Nephron (organoid): ENCODE data around the gene METTL4.

Experiments
- H3K27ac Mint-ChIP-seq, 3 experiments: 2 replicates each; pipeline ENCODE4 v1.8.0; 2020; ENCODE audit warnings: mixed read lengths in 3 of 3, mild to moderate bottlenecking in 2 of 3, moderate library complexity in 1 of 3
- H3K27me3 Mint-ChIP-seq: 2 replicates; pipeline ENCODE4 v1.8.0; 2021; ENCODE audit warnings: low read depth, mild to moderate bottlenecking, moderate library complexity, mixed read lengths
- H3K36me3 Mint-ChIP-seq: 2 replicates; pipeline ENCODE4 v1.8.0; 2020; ENCODE audit warnings: low read depth, mixed read lengths
- H3K4me1 Mint-ChIP-seq: 2 replicates; pipeline ENCODE4 v1.8.0; 2020; ENCODE audit warnings: mixed read lengths
- H3K4me3 Mint-ChIP-seq, 3 experiments: 2 replicates each; pipeline ENCODE4 v1.8.0; 2020; ENCODE audit warnings: mild to moderate bottlenecking in 3 of 3, mixed read lengths in 3 of 3, moderate library complexity in 2 of 3
- H3K9me3 Mint-ChIP-seq: 2 replicates; pipeline ENCODE4 v1.8.0; 2020; ENCODE audit warnings: mixed read lengths
- TF ChIP-seq, protein P1 (sequence below), 3 experiments: fragments of 200-600 bp; sonication (generic); IDR thresholded peaks; one replicate each; pipeline ENCODE4 v1.5.0; 2021; ENCODE audit warnings: antibody characterized with exemption in 3 of 3; ENCODE audit not compliant: unreplicated experiment in 3 of 3

The METTL4 gene

GRCh38 chr18:2609604-2610003, 38.3 kb upstream of the METTL4 start:
- H3K27ac Mint-ChIP-seq, result no peak overlapping the region
- no peaks in the 10 kb centered on the region for H3K27me3 Mint-ChIP-seq
- peaks cover 39% of the 10 kb centered on the region for H3K36me3 Mint-ChIP-seq
- H3K9me3 Mint-ChIP-seq, result no peaks in the 10 kb centered on the region
- H3K4me3 Mint-ChIP-seq, result no peak overlapping the region
- TF ChIP-seq, protein P1, sequence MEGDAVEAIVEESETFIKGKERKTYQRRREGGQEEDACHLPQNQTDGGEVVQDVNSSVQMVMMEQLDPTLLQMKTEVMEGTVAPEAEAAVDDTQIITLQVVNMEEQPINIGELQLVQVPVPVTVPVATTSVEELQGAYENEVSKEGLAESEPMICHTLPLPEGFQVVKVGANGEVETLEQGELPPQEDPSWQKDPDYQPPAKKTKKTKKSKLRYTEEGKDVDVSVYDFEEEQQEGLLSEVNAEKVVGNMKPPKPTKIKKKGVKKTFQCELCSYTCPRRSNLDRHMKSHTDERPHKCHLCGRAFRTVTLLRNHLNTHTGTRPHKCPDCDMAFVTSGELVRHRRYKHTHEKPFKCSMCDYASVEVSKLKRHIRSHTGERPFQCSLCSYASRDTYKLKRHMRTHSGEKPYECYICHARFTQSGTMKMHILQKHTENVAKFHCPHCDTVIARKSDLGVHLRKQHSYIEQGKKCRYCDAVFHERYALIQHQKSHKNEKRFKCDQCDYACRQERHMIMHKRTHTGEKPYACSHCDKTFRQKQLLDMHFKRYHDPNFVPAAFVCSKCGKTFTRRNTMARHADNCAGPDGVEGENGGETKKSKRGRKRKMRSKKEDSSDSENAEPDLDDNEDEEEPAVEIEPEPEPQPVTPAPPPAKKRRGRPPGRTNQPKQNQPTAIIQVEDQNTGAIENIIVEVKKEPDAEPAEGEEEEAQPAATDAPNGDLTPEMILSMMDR (IDR thresholded peaks at IDR 0.05; ENCODE audit: unreplicated experiment in 3 of 3), result no peak
- H3K4me1 Mint-ChIP-seq, result no peaks in the 10 kb centered on the region

DNA sequence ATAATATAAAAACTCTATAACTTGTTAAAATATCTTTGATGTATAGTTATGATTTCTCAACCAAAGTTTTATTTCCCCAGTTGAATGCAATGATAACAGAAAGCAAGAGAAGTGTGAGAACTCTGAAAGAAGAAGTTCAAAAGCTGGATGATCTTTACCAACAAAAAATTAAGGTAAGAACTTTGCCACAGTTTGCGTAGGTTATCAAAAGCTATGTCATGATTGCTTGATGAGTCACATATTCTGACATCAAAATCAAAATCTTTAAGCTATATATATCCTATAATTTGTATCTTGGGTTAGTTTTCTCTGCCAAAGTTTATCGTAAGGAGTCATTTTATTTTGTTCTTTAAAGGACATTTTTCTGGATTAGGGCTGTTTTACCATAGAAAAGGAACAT, 35.0 kb upstream of the METTL4 start:
- H3K36me3 Mint-ChIP-seq, result peaks cover 22% of the 10 kb centered on the region
- H3K27me3 Mint-ChIP-seq, result no peaks in the 10 kb centered on the region
- no peaks in the 10 kb centered on the region for H3K9me3 Mint-ChIP-seq
- no peak overlapping the region for H3K4me3 Mint-ChIP-seq
- no peak overlapping the region for H3K27ac Mint-ChIP-seq
- TF ChIP-seq, protein P1 (IDR thresholded peaks at IDR 0.05; ENCODE audit: unreplicated experiment in 3 of 3), result no peak
- no peaks in the 10 kb centered on the region for H3K4me1 Mint-ChIP-seq

DNA sequence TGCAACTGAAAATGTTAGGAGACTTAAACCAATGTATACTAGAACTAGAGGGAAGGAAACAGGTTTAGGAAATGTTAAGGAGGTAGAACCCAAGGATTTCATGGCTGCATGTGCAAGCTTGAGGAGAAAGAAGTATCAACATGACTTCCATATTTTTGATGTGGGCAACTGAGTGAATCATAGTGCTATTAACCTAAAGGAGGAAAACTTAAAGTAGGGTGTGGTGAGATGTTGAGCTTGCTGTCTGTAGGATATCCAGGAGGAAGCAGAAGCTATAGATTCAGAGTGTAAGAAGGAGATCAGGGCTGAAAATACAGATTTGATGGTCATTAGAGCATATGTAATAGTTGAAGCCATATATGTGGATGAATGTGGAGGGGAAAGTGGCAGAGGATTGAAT, 31.5 kb upstream of the METTL4 start:
- no peaks in the 10 kb centered on the region for H3K27me3 Mint-ChIP-seq
- H3K4me1 Mint-ChIP-seq, result no peaks in the 10 kb centered on the region
- TF ChIP-seq, protein P1 (IDR thresholded peaks at IDR 0.05; ENCODE audit: unreplicated experiment in 3 of 3), result no peak
- no peaks in the 10 kb centered on the region for H3K9me3 Mint-ChIP-seq
- H3K27ac Mint-ChIP-seq, result no peak overlapping the region
- peaks cover 17% of the 10 kb centered on the region for H3K36me3 Mint-ChIP-seq
- no peak overlapping the region for H3K4me3 Mint-ChIP-seq

GRCh38 chr18:2597639-2598038, 26.3 kb upstream of the METTL4 start:
- Mint-ChIP-seq H3K9me3 (no peaks in the 10 kb centered on the region), H3K27me3 (no peaks in the 10 kb centered on the region), H3K4me3 (no peak overlapping the region), H3K36me3 (peaks cover 39% of the 10 kb centered on the region), H3K4me1 (no peaks in the 10 kb centered on the region), H3K27ac (no peak overlapping the region)
- TF ChIP-seq, protein P1 (IDR thresholded peaks at IDR 0.05; ENCODE audit: unreplicated experiment in 3 of 3), result no peak

GRCh38 chr18:2590303-2590702, 19.0 kb upstream of the METTL4 start:
- H3K4me1 Mint-ChIP-seq, result no peaks in the 10 kb centered on the region
- H3K27ac Mint-ChIP-seq, result no peak overlapping the region
- TF ChIP-seq, protein P1 (IDR thresholded peaks at IDR 0.05; ENCODE audit: unreplicated experiment in 3 of 3), result no peak
- H3K36me3 Mint-ChIP-seq, result peaks cover 32% of the 10 kb centered on the region
- no peak overlapping the region for H3K4me3 Mint-ChIP-seq
- H3K27me3 Mint-ChIP-seq, result no peaks in the 10 kb centered on the region
- H3K9me3 Mint-ChIP-seq, result no peaks in the 10 kb centered on the region

- no peaks in the 10 kb centered on the region for H3K9me3 Mint-ChIP-seq
- no peaks in the 10 kb centered on the region for H3K4me1 Mint-ChIP-seq
- no peak overlapping the region for H3K27ac Mint-ChIP-seq
- peaks cover 34% of the 10 kb centered on the region for H3K36me3 Mint-ChIP-seq
- TF ChIP-seq, protein P1 (IDR thresholded peaks at IDR 0.05; ENCODE audit: unreplicated experiment in 3 of 3), result no peak
- H3K4me3 Mint-ChIP-seq, result no peak overlapping the region
- no peaks in the 10 kb centered on the region for H3K27me3 Mint-ChIP-seq
Measured at GRCh38 chr18:2589345-2590068, 18.2 kb upstream of the METTL4 start.
